GM21381 (cell line): Measurements from ENCODE around the gene SEPTIN12.
A peak's percentile ranks its signal among the peaks of the same experiment; 100 is the strongest.
"Not testable (repeated sequence)": the region's sequence is repeated elsewhere in the genome, so short reads cannot be mapped to it uniquely, and the experiment has no call there.

Experiments used
- ATAC-seq: cut with Tn5 transposase; IDR thresholded peaks from one replicate; pipeline ENCODE4 v1.9.1; 2021; ENCODE audit warnings: mild to moderate bottlenecking, moderate library complexity; ENCODE audit not compliant: unreplicated experiment

The SEPTIN12 gene

DNA sequence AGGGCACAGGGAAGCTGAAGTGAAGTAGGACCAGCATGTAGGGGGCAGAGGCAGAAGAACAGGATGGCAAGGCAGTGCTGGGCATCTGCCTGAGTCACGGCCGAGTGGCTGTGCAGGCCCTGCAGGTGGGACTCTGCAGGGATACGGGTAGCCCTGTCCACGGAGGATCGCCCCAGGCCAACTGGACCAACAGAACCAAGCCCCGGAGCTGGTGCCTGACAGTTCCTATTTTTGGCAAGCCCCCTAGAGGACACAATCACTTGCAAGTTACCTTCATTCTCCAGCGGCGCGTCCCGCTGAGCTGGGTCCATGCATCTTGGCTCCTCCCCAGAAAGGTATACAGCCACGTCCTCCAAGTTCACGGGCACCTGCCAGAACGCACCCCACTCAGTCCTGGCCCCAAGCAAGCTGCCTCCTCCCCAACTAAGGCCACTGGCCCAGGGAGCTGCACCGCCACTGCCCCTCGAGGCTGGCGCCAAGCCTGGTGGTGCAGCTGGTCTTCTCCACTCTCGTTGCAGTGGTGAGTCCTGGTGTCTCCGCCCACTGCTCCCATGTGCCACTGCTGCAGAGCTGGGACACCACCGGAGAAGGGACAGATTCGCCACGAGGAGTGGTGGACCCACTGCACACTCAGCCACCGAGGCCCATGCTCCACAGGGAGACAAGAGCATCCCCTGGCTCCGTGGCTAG, 27.8 kb downstream of the SEPTIN12 start:
- no peak for ATAC-seq

DNA sequence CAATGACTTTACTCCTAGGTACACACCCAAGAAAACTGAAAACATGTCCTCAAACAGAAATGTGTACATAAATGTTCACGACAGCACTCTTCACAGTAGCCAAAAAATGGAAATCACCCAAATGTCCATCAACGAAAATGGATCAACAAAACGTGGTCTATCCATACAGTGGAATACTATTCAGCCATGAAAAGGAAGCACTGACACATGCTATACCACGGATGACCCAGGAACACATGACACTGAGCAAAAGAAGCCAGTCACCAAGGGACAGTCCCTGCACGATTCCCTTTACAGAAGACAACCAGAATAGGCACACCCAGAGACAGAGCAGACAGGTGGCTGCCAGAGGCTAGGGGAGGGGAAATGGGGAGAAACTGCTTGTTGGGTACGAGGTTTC, 32.5 kb downstream of the SEPTIN12 start:
- no peak for ATAC-seq

DNA sequence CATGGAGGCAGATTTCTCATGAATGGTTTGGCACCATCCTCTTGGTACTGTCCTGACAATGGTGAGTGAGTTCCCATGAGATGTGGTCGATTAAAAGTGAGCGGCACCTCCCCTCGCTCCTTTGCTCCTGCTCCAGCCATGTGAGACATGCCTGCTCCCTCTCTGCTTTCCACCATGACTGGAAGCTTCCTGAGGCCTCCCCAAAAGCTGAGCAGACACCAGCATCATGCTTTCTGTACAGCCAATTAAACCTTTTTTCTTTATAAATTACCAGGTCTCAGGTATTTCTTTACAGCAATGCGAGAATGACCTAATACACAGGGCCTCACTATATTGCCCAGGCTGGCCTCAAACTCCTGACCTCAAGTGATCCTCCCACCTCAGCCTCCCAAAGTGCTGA, 33.3 kb downstream of the SEPTIN12 start:
- no peak for ATAC-seq

DNA sequence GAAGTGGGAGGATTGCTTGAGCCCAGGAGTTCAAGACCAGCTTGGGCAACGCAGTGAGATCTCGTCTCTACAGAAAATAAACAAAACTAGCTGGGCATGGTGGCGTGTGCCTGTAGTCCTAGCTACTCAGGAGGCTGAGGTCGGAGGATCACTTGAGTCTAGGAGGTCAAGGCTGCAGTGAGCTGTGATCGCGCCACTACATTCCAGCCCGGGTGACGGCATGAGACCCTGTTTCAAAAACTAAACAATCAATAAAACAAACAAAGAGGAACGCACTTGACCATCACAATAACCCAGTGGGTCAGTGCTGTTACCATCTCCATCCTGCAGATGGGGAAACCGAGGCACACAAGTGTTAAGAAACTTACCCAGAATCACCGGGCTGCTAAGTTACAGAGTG, 34.9 kb downstream of the SEPTIN12 start:
- ATAC-seq, result no peak

DNA sequence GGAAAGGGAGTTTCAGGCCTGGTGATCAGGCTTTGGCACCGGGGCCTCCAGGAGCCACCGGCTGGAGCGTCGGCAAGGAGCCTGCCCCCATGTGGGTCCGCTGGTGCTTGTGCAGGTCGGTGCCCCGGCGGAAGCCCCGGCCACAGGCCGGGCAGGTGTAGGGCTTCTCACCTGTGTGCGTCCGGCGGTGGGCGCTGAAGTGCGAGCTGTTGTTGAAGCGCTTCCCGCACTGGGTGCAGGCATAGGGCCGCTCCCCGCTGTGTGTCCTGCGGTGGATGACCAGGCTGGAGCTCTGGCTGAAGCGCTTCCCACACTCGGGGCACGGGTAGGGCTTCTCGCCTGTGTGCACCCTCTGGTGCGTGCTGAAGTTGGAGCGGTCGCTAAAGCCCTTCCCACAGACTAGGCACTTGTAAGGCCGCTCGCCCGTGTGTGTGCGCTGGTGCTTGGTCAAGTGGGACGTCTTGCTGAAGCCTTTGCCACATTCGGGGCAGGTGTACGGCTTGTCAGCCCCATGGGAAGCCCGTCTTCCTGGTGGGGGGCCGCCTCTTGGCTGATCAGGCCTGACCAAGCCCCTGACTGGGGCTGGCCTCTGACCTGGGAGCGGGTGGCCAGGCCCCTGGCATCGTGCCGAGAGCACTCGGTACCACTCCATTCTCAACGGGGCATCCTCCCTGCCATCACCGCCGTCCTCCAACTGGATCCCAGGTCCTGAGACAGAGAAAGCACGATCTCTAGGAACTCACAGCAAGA, 35.6 kb downstream of the SEPTIN12 start:
- no peak for ATAC-seq

DNA sequence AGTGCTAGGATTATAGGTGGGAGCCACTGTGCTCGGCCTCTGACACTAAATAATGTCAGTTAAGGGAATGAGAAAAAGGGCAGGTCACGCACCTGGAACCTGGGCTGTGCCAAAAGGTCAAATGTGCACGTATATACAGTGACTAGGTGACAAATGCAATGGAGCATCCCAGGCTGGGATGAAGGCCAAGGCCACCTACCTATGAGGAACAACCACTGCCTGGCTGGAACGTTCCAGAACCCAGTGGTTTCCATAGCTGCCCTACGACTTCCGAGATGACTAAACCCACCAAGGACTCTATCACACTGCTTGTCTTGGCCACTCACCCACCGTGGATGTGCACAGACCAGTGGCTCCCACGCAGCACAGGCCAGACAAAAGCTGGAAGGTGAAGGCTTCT, 37.2 kb downstream of the SEPTIN12 start:
- no peak for ATAC-seq

DNA sequence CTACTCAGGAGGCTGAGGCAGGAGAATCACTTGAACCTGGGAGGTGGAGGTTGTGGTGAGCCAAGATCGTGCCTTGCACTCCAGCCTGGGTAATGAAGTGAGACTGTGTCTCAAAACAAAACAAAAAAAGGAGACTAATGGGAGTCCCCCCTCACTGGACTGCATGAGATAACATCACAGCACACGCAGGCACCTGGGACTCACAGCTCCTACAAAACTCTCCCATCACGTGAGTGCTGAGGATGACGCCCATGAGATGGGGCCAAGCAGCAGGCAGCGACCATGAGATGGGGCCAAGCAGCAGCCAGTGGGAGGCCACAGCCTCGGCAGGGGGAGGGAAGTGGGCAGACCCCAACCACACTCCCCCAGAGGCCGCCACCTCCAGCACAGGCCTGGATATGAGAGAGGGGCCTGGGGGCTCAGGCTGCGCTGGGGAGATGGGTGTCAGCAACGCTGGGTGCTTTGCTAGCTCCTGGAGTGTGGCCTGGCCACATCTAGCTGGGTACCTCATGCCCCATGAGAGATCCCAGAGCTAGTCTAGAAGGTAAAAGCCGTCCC, 38.4 kb downstream of the SEPTIN12 start:
- ATAC-seq, result no peak

DNA sequence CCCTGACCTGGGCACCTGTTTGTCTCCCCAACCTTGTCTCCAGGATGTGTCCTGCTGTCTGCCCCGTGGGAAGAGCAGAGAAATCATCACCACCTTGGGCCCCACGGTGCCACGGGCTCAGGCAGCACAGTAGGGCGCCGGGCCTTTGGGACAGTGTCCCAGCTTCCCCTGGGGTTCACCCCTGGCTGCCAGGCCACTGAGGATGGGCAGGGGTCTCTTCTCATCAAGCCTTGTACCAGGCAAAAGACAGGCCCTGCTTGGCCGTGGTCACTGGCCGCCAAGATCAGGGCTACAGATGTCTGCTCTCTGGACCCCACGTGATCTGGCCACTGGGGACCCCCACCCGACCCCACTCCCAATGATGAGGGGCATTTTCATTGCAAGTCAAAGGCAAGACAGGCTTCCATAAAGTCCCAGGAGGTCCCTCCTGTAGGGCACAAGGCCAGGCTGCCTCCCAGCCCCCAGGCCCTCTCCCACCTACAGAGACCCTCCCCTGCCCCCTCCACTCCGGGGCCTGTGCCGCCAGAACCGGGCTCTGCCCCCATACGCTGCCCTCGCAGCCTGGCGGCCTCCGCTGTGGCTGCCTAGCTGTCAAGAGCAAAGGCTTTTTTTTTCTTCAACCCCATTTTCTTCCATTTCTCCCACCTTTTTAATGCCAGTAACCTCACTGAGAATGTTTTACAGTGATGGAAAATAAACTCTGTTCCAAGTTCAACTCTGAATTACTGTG, 39.3 kb downstream of the SEPTIN12 start:
- ATAC-seq, result no peak

DNA sequence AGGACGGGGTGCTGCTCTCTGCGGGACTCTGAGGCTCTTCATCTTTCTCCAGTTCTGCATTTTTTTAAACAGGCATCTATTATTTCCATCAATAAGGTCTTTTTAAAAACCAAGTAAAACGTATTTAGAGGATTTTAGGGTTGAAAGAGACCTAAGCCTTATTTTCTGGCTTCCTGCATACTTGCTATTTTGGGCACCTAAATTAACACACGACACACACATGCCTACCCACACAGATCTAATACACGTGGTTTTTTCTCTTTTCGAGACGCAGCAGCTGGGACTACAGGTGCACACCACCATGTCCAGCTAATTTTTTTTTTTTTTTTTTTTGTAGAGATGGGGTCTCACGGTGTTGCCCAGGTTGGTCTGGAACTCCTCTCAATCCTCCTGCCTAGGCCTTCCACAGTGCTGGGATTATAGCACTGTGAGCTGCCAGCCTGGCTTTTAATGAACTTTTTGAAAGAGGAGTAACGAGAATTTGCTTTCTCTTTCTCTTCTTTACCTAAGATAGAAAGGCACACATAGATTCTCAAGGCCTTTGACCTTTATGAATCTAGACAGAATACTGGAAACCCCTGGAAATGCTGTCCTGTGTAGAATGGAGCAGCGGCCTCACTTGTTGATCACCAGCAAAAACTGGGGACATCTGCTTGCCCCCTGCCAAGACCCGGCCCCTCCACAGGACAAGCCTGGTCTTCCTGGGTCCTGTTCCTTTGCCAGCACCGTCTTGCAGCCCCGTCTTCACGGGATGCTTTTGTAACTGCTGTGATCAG, 40.1 kb downstream of the SEPTIN12 start:
- ATAC-seq, result no peak

DNA sequence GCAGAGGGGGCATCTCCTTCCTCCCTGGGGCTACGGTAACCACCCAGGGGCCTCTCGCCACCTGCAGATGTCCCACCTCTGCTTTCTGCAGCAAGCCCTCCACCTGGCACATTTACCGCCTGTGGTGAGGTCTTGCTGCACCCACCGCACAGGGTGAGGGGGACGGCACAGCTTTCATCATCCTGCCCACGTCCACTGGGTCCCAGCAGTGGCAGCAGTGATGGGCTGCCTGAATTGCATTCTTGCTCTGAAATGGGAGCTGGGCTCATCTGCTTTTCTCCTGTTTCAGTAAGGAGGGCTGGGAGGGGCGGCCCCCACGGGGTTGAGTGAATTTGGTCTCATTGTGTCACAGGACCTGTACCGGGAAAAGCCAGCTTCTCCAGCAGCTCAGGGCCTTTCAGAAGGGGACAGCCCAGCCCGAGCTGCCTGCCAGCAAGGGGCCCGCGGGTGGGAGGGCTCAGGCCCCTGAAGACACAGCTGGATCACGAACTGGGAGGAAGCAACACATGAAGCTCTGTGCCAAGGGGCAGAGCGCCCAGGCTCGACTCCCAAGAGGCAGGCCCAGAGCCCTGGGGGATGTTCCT, 41.1 kb downstream of the SEPTIN12 start:
- no peak for ATAC-seq

DNA sequence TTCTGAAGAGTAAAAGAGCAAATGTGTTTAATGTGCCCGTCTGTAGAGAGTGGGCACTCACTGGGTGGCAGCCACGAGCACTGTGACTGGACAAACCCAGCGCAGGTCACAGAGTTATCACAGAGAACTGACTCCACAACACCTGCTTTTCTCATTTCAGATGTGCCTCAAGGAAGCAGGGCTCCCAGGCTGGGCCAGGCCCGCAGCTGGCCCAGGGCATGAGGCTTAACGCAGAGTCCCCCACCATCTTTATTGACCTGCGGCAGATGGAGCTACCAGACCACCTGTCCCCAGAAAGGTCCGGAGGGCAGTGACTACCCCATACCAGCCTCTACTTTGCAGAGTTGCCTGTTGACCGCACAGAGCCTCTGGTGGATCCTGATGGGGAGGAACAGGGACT, 41.9 kb downstream of the SEPTIN12 start:
- ATAC-seq, result no peak

DNA sequence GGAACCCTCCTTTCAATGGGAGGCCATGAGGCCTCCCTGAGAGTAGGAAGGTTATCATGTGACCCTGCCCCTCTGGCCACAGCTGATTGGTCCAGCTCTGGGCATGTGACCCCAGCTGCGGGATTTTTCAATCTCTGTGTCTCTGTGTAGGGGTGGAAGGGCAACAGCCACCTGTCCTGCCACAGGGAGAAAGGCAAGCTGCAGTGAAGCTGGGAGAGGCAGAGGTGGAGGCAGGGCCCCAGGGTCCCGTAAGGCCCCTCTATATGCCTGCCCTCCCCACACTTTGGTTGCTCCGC, 42.9 kb downstream of the SEPTIN12 start:
- no peak for ATAC-seq

DNA sequence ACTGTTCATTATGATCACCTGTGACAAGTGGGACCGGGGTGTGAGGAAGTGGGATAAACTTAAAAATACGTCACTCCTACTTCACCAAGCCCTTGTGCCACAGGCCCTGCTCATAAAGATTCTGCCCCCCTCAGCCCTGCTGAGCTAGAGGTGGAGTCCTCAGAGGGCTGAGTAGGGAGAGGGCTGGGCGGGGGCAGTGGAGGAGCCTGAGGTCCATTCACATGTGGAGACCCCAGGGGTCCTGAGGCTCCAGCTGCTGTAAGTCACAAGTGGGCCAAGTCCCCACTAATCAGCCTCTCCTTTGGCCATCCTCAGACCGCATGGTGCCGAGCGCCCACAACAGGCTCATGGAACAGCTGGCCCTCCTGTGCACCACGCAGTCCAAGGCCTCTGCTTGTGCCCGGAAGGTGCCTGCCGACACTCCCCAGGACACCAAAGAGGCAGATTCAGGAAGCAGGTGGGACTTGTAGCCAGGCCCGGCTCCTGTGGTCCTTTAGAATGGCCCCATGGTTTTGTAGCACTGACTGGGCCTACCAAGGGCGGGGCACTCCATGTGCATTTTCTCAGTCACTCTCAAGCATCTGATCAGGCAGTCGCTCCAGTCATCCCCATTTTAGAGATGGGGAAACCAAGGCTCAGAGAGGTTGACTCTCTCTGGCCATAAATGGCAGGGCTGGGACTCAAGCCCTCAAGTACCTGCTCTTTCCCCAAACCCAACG, 43.4 kb downstream of the SEPTIN12 start:
- ATAC-seq, result no peak

DNA sequence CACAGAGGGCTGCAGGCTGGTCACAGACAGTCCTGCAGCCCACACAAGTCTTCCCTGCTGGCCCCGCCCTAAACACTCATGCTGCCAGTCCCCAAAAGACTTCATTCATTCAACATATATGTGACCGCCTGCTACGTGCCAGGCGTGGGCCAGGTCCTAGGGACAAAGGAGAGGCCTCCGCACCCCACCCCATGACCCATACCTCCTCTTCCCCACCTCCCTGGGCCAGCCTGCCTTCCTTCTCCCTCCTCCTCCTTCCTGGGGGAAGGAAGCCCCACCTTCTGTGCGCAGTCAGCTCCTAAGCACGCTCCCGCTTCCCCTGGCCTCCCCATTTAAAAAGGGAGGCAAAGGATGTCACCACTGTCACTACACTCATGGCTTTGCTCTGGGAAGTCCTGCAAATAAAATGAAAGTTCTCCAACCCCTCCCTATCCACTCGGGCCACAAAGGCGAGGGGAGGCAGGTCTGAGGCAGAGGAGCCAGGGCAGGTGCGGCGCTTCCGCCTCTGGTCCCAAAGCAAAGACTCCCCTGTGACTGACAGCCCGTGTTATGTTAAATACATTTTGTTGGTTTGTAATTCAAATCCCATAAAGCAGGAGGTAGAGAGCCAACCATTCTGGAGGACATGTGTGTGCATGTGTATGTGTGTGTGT, 44.8 kb downstream of the SEPTIN12 start:
- ATAC-seq, result no peak

DNA sequence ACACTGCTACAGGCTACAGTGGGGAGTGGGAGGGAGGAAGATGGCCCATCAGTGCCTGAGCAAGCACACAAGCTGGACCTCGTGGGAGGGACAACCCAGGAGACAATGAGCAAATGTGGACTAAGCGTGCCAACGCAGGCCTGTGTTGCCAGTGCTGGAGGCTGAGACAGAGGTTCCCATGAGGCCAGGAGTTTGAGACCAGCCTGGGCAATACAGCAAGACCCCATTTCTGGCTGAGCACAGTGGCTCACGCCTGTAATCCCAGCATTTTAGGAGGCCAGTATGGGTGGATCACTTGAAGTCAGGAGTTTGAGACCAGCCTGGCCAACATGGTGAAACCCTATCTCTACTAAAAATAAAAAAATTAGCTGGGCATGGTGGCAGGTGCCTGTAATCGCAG, 49.8 kb downstream of the SEPTIN12 start:
- not testable (repeated sequence) for ATAC-seq

DNA sequence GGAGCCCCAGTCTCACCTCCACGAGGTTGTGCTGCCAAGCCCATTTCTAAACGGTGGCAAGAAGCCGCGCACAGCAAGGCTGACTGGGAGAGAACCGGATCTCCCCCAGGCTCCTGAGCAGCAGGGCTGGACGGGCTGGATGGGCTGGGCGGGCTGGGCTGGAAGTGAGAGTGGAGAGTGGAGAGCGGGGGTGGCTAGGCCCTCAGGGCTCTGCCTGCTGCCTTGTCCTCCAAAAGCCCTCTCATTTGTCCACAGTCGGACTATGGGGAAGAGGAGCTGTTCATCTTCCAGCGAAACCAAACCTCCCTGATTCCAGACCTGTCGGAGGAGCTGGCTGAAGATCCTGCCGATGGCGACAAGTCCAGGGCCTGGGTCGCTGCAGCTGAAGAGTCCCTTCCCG, 50.6 kb downstream of the SEPTIN12 start:
- no peak for ATAC-seq

DNA sequence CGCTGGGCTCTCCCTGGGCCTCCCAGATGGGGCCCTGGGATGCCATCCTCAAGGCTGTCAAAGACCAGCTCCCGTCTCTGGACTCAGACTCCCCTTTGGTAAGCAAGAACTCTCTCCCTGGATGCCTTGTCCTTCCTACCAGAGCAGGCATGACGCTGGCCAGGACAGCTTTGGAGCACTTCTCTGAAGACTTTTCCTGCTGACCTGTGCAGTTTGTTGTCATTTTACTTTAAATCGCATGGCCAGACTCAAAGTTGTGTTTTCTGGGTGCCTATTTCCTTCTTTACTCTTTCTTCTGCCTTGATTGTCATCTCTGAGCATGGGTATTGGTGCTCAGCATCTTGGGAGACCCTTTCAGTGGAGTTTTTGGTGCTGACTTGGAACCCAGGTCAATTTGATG, 51.6 kb downstream of the SEPTIN12 start:
- ATAC-seq, result no peak

DNA sequence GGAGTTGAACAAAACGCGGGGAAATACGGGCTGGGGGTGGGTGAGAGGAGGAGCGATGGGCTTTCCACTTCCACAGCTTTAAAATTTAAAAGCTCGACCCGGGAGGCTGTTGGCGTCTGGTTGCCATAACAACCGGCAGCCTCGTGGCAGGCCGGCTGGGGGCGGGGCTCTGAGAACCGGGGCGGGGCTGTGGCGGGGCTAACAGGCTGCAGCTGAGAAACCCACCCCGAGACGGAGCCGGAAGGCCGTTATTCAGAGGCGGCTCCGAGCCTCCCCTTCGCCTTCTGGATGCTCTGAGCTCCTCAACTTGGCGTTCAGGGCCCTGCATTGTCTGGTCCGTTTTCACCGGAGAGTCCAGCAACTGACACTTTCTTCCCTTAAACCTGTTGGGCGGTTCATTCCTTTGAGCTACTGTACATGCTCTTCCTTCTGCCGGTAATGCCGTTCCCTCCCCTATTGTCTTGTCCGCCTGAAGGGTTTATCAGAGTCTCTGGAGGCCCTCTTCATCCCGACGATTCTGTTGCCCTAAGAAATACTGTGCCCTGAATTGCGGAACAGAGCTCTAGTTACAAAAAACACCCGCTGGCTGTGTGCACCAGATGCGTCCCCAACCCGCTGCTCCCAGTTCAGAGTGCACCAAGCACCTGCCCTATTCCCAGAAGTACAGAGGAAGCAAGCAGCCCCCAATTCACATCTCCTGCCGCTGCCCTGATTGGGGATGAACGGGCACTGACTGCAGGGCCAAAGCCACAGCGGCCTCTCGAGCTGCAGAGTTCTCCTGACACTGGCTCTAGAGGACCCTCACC, 53.2 kb downstream of the SEPTIN12 start:
- peak; percentile 50 for ATAC-seq
